ENCODE data around the gene AGBL4.

Gene AGBL4

DNA sequence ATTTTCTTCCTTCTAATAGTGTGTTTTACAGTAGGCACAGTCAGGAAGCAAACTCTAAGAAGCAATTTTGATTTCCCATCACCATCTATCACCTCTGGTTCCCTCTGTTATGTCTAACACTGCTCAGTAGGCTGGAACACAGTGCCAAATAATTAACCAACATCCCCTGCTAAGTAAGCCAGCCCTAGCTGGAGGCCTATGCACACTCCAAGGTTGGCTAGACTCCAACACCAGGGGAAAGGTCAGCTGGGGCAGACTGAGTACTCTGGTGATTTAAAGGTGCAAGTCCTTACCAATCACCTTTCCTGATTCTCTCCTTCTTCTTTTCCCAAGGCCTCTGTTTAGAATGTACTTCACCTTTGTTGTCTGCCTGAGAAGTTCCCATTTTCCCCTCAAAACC, 1200.6 kb downstream of the AGBL4 start:
- no peak for DNase-seq (ENCODE audit: low read depth)

DNA sequence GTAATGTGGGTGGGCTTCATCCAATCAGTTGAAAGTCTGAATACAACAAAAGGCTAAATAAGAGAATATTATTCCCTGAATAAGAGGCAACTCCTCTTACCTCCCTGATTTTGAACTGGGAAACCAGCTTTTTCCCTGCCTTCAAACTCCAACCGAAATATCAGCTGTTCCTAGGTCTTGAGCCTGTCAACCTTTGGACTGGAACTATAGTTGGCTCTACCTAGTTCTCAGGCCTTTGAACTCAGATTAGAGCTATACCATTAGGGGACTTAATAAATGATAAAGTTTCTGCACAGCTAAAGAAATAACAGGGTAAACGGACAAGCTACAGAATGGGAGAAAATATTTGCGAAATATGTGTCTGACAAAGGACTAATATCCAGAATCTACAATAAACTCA, 1203.3 kb downstream of the AGBL4 start:
- DNase-seq (ENCODE audit: low read depth): no peak

DNA sequence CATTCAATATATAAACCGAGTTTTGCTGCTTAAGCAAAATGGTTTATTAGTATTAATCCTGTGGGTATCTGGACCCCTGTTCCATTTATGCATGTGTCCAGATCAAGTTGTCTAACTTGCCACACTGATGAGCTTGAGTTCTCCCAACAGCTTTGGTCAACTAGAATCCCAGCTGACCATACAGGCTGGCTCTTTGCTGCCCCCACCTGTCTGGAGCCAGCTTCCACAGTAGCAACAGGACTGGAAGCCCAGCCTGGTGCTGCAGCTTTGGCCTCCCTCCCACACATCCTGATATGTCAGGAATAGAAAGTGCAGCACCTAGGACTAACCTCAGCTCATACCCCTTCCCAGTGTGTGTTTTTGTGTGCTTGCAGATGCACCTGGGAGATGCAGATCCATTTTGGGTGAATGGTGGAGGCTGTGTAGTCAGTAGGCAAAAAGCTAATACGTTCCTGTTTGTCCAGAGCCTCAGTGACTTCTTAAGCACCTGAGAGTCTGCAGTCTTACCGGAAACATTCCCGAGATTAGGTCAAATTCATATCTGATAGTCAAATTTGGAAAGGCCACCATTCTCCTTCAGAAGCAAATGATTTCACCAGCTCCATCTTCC, 1206.1 kb downstream of the AGBL4 start:
- DNase-seq (ENCODE audit: low read depth): peak; percentile 30

DNA sequence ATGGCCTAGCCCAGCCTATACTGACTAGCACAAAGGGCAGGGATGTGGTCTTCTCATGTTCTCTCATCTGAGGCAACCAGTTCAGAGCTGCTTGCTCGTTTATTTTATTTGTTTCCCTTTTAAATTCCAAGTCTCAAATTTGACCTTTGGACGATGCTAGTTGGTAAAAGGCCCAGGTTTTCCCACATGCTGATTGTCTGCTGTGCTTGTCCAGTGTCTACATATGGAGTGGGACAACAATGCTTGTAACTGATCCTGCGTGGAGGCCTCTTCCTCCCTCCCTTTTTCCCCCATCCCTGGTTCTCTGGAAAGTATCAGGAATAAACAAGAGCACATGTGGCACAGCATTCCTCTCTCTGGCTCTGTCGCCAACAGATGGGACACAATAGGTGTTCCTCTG, 1213.0 kb downstream of the AGBL4 start:
- no peak for DNase-seq (ENCODE audit: low read depth)

DNA sequence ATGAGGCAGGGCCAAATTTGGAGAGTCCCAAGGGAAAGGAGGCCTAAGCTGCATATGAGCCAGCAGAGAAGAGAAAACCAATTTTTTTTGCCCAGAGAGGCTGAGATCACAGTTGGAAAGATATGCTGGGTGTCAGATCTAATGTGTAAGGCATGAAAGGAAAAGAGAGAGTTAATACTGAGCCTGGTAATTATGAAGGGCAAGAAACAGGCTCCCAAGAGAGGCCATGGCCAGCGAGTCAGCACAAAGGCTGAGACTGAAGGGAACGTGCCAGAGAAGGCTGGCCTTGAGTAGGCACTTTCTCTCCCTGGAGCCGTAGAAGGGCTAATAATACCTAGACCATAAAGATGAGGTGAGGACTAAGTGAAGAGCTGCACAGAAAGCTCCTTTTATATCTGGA, 1215.3 kb downstream of the AGBL4 start:
- DNase-seq (ENCODE audit: low read depth): no peak

DNA sequence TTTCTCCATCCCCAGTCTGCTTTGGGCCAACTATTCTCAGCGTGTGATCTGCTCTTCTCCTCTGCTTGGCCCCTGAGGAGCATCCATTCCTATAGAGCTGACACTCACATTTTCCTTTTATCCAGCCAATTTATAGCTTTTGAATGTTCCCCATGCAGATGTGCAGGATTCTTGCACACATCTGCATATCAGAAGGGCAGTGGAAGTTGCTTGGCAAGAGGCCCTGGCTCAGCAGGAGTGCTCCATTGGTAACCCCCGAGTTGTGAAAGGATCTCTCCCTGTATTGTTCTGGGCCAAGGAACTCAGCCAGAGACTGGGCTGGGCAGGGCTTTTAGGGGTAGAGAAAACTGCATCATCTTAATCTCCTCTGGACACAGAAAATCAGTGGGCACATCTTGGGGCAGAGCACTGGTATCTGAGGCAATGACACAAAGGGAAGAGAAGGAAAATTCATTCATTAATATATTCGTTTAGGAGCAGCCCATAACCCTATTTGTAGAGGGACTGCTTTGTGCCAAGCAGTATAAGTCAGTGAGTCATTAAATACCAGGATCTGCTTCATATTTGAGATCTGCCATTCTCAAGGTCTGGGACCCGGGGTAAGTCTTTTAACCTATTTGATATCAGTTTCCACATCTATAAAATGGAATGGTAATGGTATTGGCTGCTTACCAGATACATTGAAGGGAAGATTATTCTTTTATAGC, 1216.0 kb downstream of the AGBL4 start:
- no peak for DNase-seq (ENCODE audit: low read depth)

DNA sequence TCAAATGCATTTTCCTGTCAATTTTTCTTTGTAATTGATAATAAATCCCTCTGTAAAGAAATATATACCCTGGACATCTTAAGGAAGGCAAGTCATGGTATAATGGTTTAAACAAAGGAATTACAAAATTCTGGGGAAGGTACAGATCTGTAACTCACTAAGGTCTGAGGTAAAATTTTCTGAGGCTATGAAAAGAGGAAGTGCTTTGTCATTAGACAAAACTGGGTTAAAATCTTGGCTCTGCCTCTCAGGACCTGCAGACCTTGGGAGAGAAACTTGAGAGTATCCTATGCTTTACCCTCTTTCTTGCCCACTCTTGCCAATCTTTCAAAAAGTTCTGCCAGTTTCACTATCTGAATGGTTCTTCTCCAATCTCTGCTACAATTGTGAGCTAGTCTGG, 1220.3 kb downstream of the AGBL4 start:
- no peak for DNase-seq (ENCODE audit: low read depth)

DNA sequence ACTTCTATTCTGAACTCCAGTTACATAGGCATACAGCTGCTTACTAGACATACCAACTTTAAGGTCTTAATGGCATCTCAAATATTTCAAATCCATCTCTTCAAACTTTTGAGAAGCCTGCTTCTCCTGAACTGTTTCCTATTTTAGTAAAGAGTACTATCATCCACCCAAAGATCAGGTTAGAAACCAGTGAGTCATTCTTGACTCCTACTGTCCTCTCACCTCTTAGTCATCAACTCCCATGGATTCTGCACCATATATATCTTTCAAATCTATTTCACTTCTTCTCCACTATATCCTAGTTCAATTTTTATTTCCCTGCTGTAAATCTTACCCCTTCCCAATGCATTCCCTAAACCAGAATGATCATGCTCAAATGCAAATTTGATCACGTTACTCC, 1228.9 kb downstream of the AGBL4 start:
- no peak for DNase-seq (ENCODE audit: low read depth)

DNA sequence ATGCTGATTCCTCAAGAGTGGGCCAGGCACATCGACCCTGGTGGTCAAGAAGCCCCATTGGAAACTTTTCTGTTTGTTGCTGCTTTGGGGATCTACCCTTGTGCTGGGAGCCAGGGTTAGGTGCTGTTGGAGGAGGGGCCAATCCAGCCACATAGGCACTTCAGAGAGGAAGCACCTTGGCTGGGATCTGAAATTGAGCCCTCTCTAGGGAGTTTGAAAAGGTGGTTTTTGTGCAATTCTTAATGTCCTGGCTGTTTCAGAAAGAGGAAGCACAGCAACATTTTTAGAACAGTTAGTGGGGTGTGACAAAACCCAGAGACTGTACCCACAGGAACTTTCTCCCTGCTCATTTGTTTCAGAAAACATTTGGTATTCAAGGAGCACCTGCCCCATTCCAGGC, 1229.9 kb downstream of the AGBL4 start:
- no peak for DNase-seq (ENCODE audit: low read depth)

DNA sequence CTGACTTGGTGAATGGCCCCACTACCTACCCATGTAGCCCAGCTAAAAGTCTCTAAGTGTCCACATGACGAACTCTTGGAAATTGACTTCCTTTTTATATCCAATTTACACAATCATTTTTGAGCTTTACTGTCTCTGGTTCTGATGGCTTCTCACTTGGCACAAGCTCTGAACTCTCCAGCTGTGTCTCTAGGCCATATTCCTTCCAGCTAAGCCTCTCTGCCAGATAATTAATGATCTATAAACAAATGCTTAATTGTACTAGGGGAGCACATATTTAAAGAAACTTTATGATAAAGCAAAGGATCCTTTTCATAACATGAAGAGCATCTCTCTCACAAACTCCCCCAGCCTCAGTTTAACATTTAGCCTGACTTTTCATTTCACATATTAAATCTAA, 1230.8 kb downstream of the AGBL4 start:
- no peak for DNase-seq (ENCODE audit: low read depth)

DNA sequence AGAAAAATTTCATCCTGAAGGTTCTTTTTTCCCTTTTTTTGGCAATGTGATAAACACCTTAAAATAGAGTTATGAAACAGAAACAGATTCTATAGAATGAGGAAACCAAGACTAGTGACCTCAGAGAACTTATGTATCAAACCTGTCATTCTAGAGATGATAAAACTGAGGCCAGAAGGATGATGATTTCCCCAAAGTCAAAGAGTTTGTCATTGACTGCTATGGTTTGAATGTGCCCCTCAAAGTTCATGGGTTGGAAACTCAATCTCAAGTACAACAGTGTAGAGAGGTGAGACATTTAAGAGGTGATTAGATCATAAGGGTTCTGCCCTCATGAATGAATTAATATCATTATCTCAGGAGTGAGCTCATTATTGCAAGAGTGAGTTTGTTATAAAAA, 1233.4 kb downstream of the AGBL4 start:
- DNase-seq (ENCODE audit: low read depth): no peak

DNA sequence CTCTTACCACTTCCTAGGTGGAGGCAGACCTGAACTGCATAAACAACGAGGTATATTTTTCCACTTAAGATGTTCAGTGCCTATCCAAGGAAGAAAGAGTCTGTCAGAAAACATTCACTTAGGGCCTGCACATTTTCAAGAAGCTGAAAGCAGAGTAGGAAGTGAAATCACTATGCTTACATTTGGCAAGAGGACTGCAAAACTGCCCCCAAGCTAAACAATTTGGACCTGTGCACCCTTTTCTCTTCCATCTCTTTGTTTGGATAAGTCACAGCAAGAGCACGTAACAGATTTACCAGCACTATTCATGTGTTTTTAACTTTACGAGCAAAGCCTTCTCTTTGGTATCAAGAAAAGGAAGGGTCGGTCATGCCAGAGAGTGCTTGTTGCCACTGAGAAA, 1233.9 kb downstream of the AGBL4 start:
- DNase-seq (ENCODE audit: low read depth): no peak

DNA sequence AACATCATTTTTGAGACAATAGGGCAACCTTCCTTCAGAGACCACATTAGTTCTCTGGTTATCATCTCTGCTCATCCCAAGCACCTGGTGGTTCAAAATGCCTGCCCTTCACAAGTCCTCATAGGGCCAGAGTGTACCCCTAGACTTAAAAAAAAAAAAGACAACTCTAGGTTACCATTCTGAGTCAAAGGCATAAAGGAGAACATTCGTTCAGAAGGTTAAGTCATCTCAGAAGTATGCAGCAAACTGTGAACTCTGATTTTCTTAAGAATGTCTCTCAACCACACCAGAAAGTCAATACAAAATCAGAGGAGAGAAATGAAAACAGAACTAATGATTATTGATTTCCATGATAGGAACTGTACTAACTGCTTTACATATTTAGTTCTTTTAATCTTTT, 1237.9 kb downstream of the AGBL4 start:
- no peak for DNase-seq (ENCODE audit: low read depth)

DNA sequence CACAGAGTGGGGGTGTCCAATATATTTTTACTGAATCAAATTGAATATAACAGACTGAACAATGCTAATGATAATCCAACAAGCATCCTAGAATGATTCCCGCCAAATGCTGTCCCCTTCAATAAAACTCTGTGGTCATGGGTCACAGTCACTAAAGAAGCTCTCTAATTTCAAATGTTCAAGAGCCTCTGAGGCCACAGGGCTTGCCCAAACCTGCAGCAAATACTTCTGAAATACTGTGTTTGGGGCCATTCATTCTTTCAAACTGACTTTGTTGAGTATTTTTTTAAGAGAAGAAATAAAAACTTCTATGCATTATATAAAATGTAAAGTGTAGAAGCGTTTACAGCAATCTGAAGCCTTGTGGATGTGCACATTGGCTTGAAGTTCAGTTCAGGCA, 1239.5 kb downstream of the AGBL4 start:
- no peak for DNase-seq (ENCODE audit: low read depth)

DNA sequence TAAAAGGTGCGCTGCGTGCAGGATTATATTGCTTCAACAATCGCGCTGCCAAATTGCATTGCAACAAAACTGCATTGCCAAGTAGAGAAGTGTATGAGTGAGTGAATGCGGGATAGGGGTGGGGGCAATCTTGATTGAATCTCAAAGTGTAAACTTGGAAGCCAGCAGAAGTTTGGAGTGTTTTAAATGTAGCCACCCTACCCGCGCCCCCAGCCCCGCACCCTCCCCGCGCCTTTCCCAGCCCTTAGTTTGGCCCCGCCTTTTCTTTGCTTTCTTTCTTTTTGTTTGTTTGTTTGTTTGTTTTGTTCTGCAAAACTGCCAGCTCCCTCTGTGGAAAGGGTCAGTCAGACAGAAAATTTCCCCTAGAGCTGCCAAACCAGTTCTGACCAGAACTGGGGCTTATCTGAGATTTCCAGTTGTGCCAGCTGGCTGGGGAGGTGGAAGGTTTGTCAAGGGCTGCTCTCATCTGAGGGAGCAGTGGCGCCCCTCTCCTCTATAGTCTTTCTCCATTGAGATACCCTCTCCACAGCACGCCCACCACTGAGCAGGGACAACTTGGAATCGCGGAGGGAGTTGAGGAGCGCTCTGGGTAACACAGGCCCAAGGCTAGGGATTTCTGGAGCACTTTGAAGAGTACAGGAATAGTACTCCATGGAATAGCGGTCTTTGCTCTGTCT, 1246.4 kb downstream of the AGBL4 start:
- DNase-seq (ENCODE audit: low read depth): no peak

DNA sequence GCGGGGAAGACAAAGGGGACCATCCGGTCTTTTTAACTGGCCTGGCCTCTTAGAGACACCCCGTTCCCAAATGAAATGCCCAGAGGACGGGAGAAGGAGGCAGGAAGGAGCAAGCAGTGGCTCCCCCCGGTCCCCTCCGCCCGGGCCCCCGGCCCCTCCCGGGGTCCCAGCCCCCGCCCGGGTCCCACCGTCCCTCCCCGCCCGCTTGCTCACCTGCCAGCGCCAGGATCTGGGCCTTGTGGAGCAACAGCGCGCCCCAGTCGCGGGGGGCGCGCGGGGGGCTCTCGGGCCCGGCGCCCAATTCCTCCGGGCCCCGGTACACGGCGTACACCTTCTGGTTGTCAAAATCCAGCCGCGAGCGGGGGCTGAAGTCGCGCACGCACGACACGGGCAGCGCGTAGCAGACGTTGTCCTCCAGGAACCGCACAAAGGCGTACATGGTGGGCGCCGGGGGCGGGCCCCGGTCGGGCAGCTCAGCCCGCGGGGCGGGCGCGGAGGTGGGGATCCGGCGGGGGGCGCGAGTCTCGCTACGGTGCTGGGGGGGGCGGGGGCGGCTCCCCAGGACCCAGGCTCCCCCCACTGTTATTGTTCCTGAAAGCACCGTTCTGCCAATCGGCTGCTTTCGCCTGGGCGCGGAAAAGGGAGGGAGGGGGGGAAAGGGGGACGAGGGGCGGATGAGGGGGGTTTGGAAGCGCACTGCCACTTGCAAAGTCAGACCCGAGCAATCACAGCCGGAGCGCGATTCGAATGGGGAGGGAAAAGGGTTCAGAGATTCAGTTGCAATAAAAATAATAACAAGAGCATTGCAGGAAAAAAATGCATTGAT, 1247.1 kb downstream of the AGBL4 start, which contains the start of gene BEND5:
Gene BEND5, minus strand, starts transcription at position 499 of the 826 bp plus-strand sequence. Its CDS starts 60 bp downstream, at position 439.
- peak; percentile 60 for DNase-seq (ENCODE audit: low read depth)

DNA sequence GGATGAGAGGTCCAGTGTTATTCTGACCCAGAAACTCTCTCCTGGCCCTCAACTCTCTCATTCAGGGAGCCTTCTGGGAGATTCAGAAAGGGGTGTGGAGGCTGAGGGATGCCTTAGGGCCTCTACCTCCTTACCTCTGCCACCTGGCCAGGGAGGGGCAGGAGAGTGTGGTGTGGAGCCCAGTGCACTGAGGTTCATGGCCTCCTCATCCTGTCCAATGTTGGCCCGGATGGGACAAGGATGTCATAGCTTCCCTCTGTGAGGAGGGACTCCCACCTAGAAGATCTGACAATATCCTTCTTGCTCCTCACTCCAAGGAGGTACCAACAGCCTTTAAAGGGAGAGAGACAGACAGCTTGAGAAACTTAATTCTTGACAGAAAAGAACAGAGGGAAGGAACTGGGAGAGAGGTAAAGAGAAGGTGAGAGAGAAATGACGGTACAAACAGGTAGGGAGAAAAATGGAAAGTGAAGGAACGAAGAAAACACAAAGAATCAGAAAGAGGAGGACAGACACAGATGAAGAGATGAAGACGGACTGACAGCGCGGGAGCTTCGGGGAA, 1247.8 kb downstream of the AGBL4 start:
- DNase-seq (ENCODE audit: low read depth): no peak

DNA sequence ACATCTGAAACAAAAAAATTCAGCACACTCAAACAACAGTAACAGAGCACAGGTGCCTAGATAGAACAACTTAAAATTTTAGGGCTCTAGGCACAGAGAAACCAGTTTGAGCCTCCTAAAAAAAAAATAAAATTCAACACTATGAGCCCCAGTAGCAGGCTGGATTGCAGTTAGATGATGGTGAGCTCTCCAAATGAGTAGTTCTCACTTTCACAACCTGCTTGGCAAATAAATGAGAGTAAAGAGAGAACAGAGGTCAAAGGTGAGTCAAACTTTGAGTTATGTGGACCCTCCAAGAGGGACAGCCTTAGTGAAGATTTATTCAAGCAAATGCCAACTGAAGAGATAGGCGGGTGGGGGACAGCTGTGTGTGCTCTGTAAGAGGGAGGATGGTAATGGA, 1250.6 kb downstream of the AGBL4 start:
- DNase-seq (ENCODE audit: low read depth): no peak

DNA sequence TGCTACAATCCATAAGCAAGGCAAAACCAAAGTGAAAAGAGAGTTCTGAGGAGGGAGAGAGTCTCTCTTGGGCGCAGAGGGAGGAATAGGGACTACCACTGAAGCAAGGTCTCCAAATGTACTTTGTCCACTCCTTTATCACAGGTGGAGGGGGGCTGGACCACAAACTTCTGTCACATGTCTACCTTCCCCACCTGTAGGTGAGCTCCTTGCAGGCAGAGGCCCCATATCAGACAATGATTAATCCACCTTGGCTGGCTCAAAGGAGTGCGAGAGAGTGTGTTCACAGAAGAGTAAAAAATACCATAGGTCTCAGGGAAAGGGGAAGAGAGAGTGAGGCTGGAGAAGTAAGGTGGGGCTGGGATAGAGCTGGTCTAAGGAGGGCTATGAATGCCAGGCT, 1251.5 kb downstream of the AGBL4 start:
- no peak for DNase-seq (ENCODE audit: low read depth)

DNA sequence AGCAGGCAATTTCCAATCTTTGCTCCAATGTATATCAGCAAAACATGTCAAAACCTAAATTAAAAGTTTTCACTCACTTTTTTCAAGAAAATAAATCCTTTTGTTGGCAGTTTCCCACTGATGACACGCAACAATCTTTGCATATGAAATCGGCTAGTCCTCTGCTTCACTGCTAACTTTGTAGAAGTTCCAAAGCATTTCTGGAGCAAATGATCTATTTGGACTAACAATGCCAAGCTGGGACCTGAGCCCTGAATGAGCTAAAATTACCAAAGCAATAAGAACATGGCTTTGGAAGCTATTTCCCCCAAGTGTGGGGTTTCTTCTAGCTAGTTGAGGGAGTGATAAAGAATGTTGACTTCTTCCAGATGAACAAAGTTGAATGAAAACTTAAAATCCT, 1252.2 kb downstream of the AGBL4 start:
- no peak for DNase-seq (ENCODE audit: low read depth)

DNA sequence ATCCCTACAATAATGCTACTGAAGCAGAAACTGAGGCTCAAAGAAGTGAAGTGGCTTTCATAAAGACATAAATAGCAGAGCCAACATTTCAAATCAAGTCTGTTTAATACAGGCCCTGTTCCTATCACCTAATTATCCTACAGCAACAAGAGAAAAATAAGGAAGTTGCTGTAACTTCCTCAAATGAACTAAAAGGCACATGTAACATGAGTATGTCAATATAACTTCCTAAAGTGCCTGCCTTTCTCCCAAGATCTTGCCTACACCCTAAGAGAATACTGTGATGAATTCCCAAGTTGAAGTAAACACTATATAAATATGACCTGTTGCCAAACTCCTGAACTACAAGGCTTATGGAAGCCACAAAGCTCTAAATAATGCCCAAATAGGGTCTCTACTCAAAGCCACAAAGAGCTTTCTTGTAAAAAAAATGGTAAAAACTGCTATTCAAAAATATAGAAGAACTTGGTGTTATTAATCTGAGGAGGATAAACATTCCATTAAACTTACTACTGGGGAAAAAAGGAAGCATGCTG, 1255.7 kb downstream of the AGBL4 start:
- no peak for DNase-seq (ENCODE audit: low read depth)

DNA sequence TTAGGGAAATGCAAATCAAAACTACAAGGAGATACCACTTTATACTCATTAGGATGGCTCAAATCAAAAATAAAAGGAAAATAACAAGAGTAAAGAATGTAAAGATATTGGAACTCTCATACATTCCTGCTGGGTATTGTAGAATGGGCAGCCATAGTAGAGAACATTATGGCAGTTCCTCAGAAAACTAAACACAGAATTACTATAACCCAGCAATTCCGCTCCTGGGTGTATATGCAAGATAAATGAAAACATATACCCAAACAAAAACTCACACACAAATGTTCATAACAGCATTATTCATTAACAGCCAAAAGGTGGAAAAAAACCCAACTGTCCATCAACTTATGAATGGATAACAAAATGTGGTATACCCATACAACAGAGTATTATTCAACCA, 1258.4 kb downstream of the AGBL4 start:
- DNase-seq (ENCODE audit: low read depth): no peak
